HG03139 (cell line): ENCODE data around the gene CEP112.
"Not testable (repeated sequence)": the region's sequence is repeated elsewhere in the genome, so short reads cannot be mapped to it uniquely, and the experiment has no call there.

Source experiments
- ATAC-seq: cut with Tn5 transposase; IDR thresholded peaks from one replicate; pipeline ENCODE4 v1.9.1; 2021; ENCODE audit not compliant: unreplicated experiment

The CEP112 gene

GRCh38 chr17:65841089-65841488 is 350.8 kb downstream of the CEP112 start:
- ATAC-seq: no peak

GRCh38 chr17:65837232-65837631 is 354.7 kb downstream of the CEP112 start:
- ATAC-seq: not testable (repeated sequence)

GRCh38 chr17:65833214-65833613 is 358.7 kb downstream of the CEP112 start:
- ATAC-seq: no peak

GRCh38 chr17:65830356-65830755 is 361.6 kb downstream of the CEP112 start:
- no peak for ATAC-seq

GRCh38 chr17:65826577-65826976 is 365.4 kb downstream of the CEP112 start:
- not testable (repeated sequence) for ATAC-seq

- ATAC-seq: no peak
These were observed 367.0 kb downstream of the CEP112 start for GRCh38 chr17:65824901-65825300.

- ATAC-seq: no peak
These were observed 368.2 kb downstream of the CEP112 start for GRCh38 chr17:65823713-65824112.

- ATAC-seq: no peak
These were observed 371.1 kb downstream of the CEP112 start for GRCh38 chr17:65820811-65821210.

DNA sequence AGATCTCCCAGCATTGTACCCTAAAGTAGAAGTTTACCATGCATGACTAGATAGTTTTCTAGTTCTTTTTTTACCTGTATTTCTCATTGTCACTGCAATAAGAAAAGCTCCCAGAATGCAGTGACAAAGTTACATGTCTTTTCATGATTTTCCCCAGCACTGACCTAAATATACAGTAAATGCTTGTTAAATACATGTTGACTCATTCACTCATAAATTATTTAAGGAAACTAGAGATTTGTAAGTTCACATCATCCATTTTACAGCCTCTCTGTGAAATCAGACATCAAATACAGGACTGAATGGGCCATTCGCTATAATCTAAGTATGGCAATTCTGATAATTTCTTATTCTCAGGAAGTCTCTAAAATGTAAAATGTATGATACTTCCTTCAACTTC is 371.6 kb downstream of the CEP112 start:
- no peak for ATAC-seq

- ATAC-seq: no peak
These were observed 372.1 kb downstream of the CEP112 start for GRCh38 chr17:65819810-65820209.

- ATAC-seq: no peak
These were observed 374.0 kb downstream of the CEP112 start for GRCh38 chr17:65817951-65818350.

GRCh38 chr17:65814418-65814817 is 377.5 kb downstream of the CEP112 start:
- no peak for ATAC-seq

- ATAC-seq: no peak
These were observed 378.6 kb downstream of the CEP112 start for GRCh38 chr17:65813306-65813705.

- no peak for ATAC-seq
These were observed 380.9 kb downstream of the CEP112 start for GRCh38 chr17:65811043-65811442.

GRCh38 chr17:65809366-65809765 is 382.6 kb downstream of the CEP112 start:
- no peak for ATAC-seq

- ATAC-seq: not testable (repeated sequence)
These were observed 383.4 kb downstream of the CEP112 start for GRCh38 chr17:65808566-65808965.

GRCh38 chr17:65807361-65807760 is 384.6 kb downstream of the CEP112 start:
- no peak for ATAC-seq

DNA sequence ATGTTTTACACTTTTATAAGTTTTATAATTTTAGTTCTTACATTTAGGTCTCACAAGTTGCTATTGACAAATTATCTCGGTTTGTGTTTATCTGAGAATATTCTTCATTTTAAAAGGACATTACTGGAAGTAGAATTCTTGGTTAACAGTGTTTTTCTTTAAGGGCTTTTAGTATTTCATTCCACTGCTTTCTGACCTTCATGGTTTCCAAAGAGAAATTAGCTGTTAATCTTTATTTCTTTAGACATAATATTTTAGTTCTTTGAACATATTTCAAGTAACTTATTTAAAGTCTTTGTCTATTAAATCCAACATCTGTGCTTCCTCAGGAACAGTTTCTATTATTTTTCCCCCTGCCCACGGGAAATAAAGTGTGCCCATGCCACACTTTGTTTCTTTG is 390.4 kb downstream of the CEP112 start:
- ATAC-seq: no peak

- no peak for ATAC-seq
These were observed 391.3 kb downstream of the CEP112 start for GRCh38 chr17:65800655-65801054.

GRCh38 chr17:65799869-65800268 is 392.1 kb downstream of the CEP112 start:
- no peak for ATAC-seq

DNA sequence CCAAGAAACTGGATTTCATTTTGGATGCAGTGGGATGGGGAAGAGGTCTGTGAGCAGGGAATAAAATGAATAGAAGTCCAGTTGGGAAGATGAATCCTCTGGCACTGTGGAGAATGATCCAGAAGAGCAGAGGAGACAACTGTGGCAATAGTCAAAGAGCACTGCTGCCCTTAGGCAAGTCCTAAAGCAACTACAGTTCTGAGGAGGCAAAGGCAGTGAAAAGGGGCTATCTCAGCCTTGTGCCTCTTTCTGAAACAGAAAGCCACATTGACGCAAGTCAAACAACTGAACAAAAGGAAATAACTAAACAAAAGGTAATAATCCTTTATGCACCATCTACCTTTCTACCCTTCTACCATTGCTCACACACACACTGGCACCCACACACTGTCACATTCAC is 392.5 kb downstream of the CEP112 start:
- ATAC-seq: no peak

DNA sequence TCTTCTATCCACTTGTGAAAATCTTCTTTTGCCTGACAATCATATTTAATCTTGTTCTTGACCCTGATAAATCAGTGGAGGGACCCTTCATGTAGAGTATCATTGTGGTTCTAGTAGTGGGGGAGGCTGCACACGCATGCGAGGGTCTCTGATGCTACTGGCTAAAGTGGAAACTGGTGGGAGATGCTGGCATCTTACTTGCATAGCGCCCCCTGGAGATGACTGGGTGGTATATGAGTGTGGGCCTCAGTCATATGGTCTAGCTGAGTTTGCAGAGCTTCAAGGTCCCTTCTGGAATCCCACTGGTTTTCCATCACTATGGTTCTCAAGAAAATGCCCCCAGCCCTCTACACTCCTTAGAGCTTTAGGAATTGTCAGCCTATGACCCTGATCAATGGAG is 394.1 kb downstream of the CEP112 start:
- ATAC-seq: no peak

- no peak for ATAC-seq
These were observed 394.8 kb downstream of the CEP112 start for GRCh38 chr17:65797101-65797500.

DNA sequence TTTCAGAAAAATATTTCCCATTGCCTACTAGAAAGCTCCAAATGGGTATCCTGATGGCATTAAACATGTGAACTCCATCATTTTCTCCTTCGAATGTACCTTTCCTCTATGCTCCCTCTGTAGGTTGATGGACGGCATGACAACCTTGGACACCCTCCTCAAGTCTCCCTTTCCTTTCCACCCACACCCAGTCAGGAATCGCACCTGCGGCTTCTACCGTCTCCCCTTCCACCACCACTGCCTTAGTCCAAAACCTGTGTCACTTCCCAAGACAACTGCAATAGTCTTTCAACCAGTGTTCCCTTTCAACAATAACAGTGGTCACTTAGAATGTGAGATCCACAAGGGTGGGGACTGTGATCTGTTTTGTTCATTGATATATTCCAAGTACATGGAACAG is 397.4 kb downstream of the CEP112 start:
- no peak for ATAC-seq
